K562 (cell line): ENCODE results near the gene WDCP. TPM values are rescaled to one million over a fixed set of nuclear protein-coding genes. Genes with fewer than 3 reads are reported as not detected.

Source experiments
- CC2D1A ChIP-seq: fragments of 450-650 bp; IDR thresholded peaks from 2 replicates; pipeline ENCODE4 v1.6.1; 2017; ENCODE audit warnings: mild to moderate bottlenecking
- FOS ChIP-seq: IDR thresholded peaks from 3 replicates; pipeline ENCODE4 v1.6.1; 2011; ENCODE audit not compliant: insufficient read length; ENCODE audit errors: extremely low read depth
- FOXJ3 ChIP-seq: sonication (generic); formaldehyde crosslinking; IDR thresholded peaks from 2 replicates; pipeline ENCODE4 v1.4.0; 2020; ENCODE audit warnings: mild to moderate bottlenecking, missing genetic modification reagents
- HNRNPK ChIP-seq: fragments of 200-400 bp; formaldehyde crosslinking; IDR thresholded peaks from one replicate; pipeline ENCODE4 v1.6.1; 2018; ENCODE audit warnings: mild to moderate bottlenecking, low read depth, low read length; ENCODE audit not compliant: poor library complexity, severe bottlenecking
- NFIC ChIP-seq: fragments of 450-650 bp; IDR thresholded peaks from 2 replicates; pipeline ENCODE4 v1.6.1; 2017; ENCODE audit warnings: mild to moderate bottlenecking, inconsistent platforms
- NFXL1 ChIP-seq: fragments of 450-650 bp; formaldehyde crosslinking; IDR thresholded peaks from 2 replicates; pipeline ENCODE4 v1.4.0; 2021; ENCODE audit warnings: mild to moderate bottlenecking
- RAD21 ChIP-seq, 2 experiments: fragments of 250-450 bp in 1 of 2; fragments of 450-650 bp in 1 of 2; sonication (Bioruptor Pico) in 1 of 2; formaldehyde crosslinking in 1 of 2; IDR thresholded peaks in 1 of 2; conservative IDR thresholded peaks in 1 of 2; 2 replicates each; pipeline versions ENCODE4 v1.4.0 to v1.8.0; 2020 to 2022; ENCODE audit warnings: mild to moderate bottlenecking in 2 of 2, moderate library complexity in 1 of 2
- RFX7 ChIP-seq: fragments of 250-450 bp; sonication (Bioruptor Pico); IDR thresholded peaks from 2 replicates; pipeline ENCODE4 v1.5.1; 2021; ENCODE audit warnings: mild to moderate bottlenecking
- SAFB ChIP-seq: fragments of 200-400 bp; formaldehyde crosslinking; IDR thresholded peaks from 2 replicates; pipeline ENCODE4 v1.6.1; 2017; ENCODE audit warnings: low read depth, low read length, borderline replicate concordance
- SIN3A ChIP-seq, 2 experiments: fragments of 150-350 bp in 1 of 2; IDR thresholded peaks; 2 replicates each; pipeline ENCODE4 v1.6.1; 2011 to 2016; ENCODE audit warnings: borderline replicate concordance in 2 of 2, low read depth in 2 of 2, low read length in 2 of 2, mild to moderate bottlenecking in 2 of 2, moderate library complexity in 2 of 2; ENCODE audit not compliant: control insufficient read depth in 1 of 2
- THRAP3 ChIP-seq: fragments of 450-650 bp; IDR thresholded peaks from 2 replicates; pipeline ENCODE4 v1.6.1; 2016; ENCODE audit warnings: mild to moderate bottlenecking, inconsistent platforms, borderline replicate concordance
- TRIM24 ChIP-seq, 2 experiments: fragments of 450-650 bp; IDR thresholded peaks; 2 replicates each; pipeline ENCODE4 v1.6.1; 2016
- TSC22D4 ChIP-seq: fragments of 450-650 bp; IDR thresholded peaks from 2 replicates; pipeline ENCODE4 v1.6.1; 2016; ENCODE audit warnings: missing genetic modification characterization, missing biosample characterization, control low read depth
- ZBTB49 ChIP-seq: sonication (generic); formaldehyde crosslinking; IDR thresholded peaks from 2 replicates; pipeline ENCODE4 v1.8.0; 2022; ENCODE audit warnings: missing genetic modification reagents, mild to moderate bottlenecking, borderline replicate concordance
- ZFP1 ChIP-seq: fragments of 450-650 bp; formaldehyde crosslinking; IDR thresholded peaks from 2 replicates; pipeline ENCODE4 v1.4.0; 2020; ENCODE audit warnings: mild to moderate bottlenecking, mixed read lengths
- ZFP30 ChIP-seq: fragments of 250-450 bp; sonication (Bioruptor Pico); IDR thresholded peaks from 2 replicates; pipeline ENCODE4 v1.8.0; 2022; ENCODE audit warnings: moderate library complexity, mild to moderate bottlenecking, inconsistent platforms, borderline replicate concordance
- ZNF707 ChIP-seq: fragments of 250-450 bp; sonication (Bioruptor Pico); conservative IDR thresholded peaks from 2 replicates; pipeline ENCODE4 v1.8.0; 2022; ENCODE audit warnings: inconsistent platforms, mild to moderate bottlenecking, moderate library complexity
- ZSCAN29 ChIP-seq: fragments of 450-650 bp; IDR thresholded peaks from 2 replicates; pipeline ENCODE4 v1.6.1; 2017
- polyA plus RNA-seq, 8 experiments: library from polyadenylated mRNA; depleted of rRNA in 4 of 8; stranded (reverse) in 5 of 8; unstranded in 3 of 8; fragments of >200 nt; fragmentation: Nextera tagmentation in 2 of 8; fragmentation: Illumina TruSeq in 1 of 8; extraction: Ambion mirVana in 2 of 8; extraction: Trizol in 1 of 8; gene quantifications; 2 replicates each; pipeline versions ENCODE4 v1.2.1 to v1.2.3, GENCODE V29; 2011 to 2014; ENCODE audit warnings: inconsistent platforms in 1 of 8, missing spikeins in 1 of 8
- total RNA-seq, 7 experiments: library from RNA; depleted of rRNA in 6 of 7; stranded (reverse); fragments of >200 nt in 6 of 7; fragmentation: Illumina TruSeq in 2 of 7; extraction: Trizol in 2 of 7; gene quantifications; 2 replicates each; pipeline versions ENCODE4 v1.2.1 to v1.2.3, GENCODE V29; 2011 to 2021; ENCODE audit warnings: low replicate concordance in 1 of 7
- TF ChIP-seq, protein P1 (sequence below): sonication (generic); formaldehyde crosslinking; IDR thresholded peaks from 2 replicates; pipeline ENCODE4 v1.8.0; 2022; ENCODE audit warnings: missing genetic modification reagents, mild to moderate bottlenecking, moderate library complexity, borderline replicate concordance
- TF ChIP-seq, protein P2 (sequence below): sonication (generic); formaldehyde crosslinking; IDR thresholded peaks from 2 replicates; pipeline ENCODE4 v1.8.0; 2022; ENCODE audit warnings: mild to moderate bottlenecking, missing genetic modification reagents, borderline replicate concordance
- TF ChIP-seq, protein P3 (sequence below): fragments of 450-650 bp; formaldehyde crosslinking; IDR thresholded peaks from 2 replicates; pipeline ENCODE4 v1.4.0; 2020; ENCODE audit warnings: mild to moderate bottlenecking, moderate library complexity

Gene WDCP
- total and polyA plus RNA-seq, 9 of the 15 experiments (the other 6 are each of a cell fraction or from before 2014, with no cell fraction given): 10.1 to 41.4 (median 21.8) TPM

- TF ChIP-seq ZNF707 (CRISPR knock-in tag) (no peak), THRAP3 (no peak), FOXJ3 (CRISPR knock-in tag) (no peak), ZSCAN29 (no peak), HNRNPK (peak; percentile 32), ZBTB49 (CRISPR knock-in tag) (no peak), RAD21 (CRISPR knock-in tag; conservative IDR thresholded peaks at IDR 0.05 in 1 of 2, IDR thresholded peaks at IDR 0.05 in 1 of 2) (peak; percentile 80 to 83), FOS (no peak), ZFP1 (CRISPR knock-in tag) (no peak), CC2D1A (peak; percentile 75), TRIM24 (IDR thresholded peaks at IDR 0.05) (no peak; a peak in 1 of 4 replicates), SAFB (peak; percentile 15; the same call in 1 of the 2 replicates), SIN3A (IDR thresholded peaks at IDR 0.05; ENCODE audit: borderline replicate concordance in 2 of 2, control insufficient read depth in 1 of 2, low read depth in 2 of 2, low read length in 2 of 2) (peak in 1 of 2 experiments; percentile 58; a peak in 1 of 4 replicates), ZFP30 (CRISPR knock-in tag) (no peak), NFXL1 (CRISPR knock-in tag) (no peak), TSC22D4 (tag) (no peak), NFIC (peak; percentile 24; the same call in 1 of the 2 replicates), RFX7 (no peak)
- TF ChIP-seq, protein P1, sequence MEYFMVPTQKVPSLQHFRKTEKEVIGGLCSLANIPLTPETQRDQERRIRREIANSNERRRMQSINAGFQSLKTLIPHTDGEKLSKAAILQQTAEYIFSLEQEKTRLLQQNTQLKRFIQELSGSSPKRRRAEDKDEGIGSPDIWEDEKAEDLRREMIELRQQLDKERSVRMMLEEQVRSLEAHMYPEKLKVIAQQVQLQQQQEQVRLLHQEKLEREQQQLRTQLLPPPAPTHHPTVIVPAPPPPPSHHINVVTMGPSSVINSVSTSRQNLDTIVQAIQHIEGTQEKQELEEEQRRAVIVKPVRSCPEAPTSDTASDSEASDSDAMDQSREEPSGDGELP (CRISPR knock-in tag): peak; percentile 78
- TF ChIP-seq, protein P2, sequence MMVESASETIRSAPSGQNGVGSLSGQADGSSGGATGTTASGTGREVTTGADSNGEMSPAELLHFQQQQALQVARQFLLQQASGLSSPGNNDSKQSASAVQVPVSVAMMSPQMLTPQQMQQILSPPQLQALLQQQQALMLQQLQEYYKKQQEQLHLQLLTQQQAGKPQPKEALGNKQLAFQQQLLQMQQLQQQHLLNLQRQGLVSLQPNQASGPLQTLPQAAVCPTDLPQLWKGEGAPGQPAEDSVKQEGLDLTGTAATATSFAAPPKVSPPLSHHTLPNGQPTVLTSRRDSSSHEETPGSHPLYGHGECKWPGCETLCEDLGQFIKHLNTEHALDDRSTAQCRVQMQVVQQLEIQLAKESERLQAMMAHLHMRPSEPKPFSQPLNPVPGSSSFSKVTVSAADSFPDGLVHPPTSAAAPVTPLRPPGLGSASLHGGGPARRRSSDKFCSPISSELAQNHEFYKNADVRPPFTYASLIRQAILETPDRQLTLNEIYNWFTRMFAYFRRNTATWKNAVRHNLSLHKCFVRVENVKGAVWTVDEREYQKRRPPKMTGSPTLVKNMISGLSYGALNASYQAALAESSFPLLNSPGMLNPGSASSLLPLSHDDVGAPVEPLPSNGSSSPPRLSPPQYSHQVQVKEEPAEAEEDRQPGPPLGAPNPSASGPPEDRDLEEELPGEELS (CRISPR knock-in tag): no peak; the same call in 1 of the 2 replicates
- TF ChIP-seq, protein P3, sequence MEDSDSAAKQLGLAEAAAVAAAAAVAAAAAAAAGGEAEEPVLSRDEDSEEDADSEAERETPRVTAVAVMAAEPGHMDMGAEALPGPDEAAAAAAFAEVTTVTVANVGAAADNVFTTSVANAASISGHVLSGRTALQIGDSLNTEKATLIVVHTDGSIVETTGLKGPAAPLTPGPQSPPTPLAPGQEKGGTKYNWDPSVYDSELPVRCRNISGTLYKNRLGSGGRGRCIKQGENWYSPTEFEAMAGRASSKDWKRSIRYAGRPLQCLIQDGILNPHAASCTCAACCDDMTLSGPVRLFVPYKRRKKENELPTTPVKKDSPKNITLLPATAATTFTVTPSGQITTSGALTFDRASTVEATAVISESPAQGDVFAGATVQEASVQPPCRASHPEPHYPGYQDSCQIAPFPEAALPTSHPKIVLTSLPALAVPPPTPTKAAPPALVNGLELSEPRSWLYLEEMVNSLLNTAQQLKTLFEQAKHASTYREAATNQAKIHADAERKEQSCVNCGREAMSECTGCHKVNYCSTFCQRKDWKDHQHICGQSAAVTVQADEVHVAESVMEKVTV (CRISPR knock-in tag): peak; percentile 63
Observed at GRCh38 chr2:24084386-24085199, 37.4 kb upstream of the WDCP start, which contains the start of gene TP53I3 (continued).
